ENCODE measurements around the gene CCR2.

Gene CCR2

GRCh38 chr3:46356276-46356675, 2.4 kb downstream of the CCR2 start:
- no peak for DNase-seq

DNA sequence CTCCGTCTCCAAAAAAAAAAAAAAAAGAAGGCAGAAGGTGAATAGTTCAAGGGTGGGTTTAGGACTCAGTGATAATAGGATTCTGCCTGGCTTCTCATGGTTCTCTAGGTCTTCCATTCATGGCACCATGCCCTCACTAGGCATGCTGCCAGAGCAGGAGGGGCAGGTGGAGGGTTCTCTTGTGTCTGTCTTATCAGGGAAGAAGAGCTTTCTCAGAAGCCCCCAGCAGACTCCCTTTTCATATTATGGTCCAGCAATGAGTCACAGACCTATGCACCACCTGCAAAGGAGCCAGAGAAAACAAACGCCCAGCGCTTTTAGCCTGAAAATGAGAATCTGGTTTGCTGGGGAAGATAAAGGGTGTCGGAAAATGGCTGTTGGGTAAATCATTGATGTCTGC, 3.0 kb downstream of the CCR2 start:
- DNase-seq = no peak

- DNase-seq = no peak
Observed at GRCh38 chr3:46358466-46358865, 4.6 kb downstream of the CCR2 start.

GRCh38 chr3:46359733-46360493, 6.0 kb downstream of the CCR2 start:
- peak; percentile 57 for DNase-seq

DNA sequence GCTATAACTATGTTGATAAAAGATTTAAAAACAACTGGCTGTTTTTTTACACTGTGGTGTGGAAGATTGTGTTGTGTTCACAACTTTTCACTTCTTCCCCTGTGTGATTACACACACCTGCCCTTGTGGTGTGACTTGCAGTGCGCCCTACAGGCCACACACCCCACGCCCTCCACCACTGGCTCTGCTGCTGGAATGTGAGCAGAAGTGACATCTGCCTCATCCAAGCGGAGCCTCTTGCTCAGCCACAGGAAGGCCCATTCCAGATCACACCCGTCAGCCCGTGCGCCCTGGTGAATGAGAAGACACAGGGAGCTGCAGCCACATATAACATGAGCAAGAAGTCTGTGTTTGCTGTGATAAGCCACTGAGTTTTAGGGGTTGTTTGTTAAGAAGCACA, 7.0 kb downstream of the CCR2 start:
- DNase-seq = no peak

DNA sequence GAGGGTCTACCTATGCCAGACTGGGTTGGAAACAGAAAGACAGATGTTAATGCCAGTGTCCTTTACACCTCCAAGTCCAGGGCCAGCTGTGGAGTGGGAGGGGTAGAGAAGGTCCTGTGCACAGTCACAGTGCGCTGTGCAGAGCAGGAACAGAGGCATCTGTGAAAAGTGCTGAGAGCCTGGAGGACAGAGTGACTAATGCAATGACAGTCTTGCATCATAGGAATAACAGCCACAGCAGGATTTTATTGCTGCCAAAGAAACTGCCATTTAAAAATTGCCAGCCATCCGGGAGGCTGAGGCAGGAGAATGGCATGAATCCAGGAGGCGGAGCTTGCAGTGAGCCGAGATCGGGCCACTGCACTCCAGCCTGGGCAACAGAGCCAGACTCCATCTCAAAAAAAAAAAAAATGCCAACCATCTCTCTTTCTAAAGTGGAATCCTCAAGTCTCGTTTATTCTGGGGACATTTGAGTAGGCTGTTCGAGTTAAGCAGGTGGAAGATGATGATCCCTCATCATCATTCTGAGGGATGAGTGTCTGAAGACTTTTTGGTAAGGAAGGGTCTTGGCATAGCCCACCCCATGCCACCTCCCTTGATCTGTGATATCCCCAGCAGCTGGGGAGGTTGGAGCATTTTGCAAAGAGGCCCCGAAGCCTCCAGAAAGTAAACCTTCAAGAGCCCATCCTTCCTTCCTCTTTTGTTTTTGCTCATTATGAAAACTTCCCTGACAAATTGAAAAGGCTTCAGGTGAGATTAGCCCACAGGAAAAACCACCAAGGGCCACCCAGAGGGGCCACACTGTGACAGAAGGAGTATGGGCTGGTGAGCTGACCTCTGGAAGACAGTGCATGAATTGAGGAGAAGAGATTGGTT, 7.7 kb downstream of the CCR2 start:
- DNase-seq = no peak

- no peak for DNase-seq
Observed at GRCh38 chr3:46365041-46365440, 11.1 kb downstream of the CCR2 start.

GRCh38 chr3:46365737-46366524, 12.0 kb downstream of the CCR2 start:
- no peak for DNase-seq

GRCh38 chr3:46367811-46368210, 13.9 kb downstream of the CCR2 start:
- no peak for DNase-seq

GRCh38 chr3:46368569-46368968, 14.7 kb downstream of the CCR2 start:
- DNase-seq = no peak

- DNase-seq = no peak
Observed at GRCh38 chr3:46369151-46369550, 15.2 kb downstream of the CCR2 start.

- no peak for DNase-seq
Observed at GRCh38 chr3:46369675-46370132, 15.8 kb downstream of the CCR2 start.

GRCh38 chr3:46370839-46371518, 17.1 kb downstream of the CCR2 start, which contains the start of gene CCR5:
Gene CCR5, plus strand, starts transcription at chr3:46370946. Its CDS starts 1,957 bp downstream, at chr3:46372903.
- DNase-seq = no peak

DNA sequence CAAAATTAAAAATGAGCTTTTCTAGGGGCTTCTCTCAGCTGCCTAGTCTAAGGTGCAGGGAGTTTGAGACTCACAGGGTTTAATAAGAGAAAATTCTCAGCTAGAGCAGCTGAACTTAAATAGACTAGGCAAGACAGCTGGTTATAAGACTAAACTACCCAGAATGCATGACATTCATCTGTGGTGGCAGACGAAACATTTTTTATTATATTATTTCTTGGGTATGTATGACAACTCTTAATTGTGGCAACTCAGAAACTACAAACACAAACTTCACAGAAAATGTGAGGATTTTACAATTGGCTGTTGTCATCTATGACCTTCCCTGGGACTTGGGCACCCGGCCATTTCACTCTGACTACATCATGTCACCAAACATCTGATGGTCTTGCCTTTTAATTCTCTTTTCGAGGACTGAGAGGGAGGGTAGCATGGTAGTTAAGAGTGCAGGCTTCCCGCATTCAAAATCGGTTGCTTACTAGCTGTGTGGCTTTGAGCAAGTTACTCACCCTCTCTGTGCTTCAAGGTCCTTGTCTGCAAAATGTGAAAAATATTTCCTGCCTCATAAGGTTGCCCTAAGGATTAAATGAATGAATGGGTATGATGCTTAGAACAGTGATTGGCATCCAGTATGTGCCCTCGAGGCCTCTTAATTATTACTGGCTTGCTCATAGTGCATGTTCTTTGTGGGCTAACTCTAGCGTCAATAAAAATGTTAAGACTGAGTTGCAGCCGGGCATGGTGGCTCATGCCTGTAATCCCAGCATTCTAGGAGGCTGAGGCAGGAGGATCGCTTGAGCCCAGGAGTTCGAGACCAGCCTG, 17.8 kb downstream of the CCR2 start:
- no peak for DNase-seq

GRCh38 chr3:46372492-46373359, 18.8 kb downstream of the CCR2 start:
- DNase-seq = peak; percentile 34

DNA sequence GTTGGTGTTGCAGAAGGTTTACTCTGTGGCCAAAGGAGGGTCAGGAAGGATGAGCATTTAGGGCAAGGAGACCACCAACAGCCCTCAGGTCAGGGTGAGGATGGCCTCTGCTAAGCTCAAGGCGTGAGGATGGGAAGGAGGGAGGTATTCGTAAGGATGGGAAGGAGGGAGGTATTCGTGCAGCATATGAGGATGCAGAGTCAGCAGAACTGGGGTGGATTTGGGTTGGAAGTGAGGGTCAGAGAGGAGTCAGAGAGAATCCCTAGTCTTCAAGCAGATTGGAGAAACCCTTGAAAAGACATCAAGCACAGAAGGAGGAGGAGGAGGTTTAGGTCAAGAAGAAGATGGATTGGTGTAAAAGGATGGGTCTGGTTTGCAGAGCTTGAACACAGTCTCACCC, 20.8 kb downstream of the CCR2 start:
- DNase-seq = no peak

DNA sequence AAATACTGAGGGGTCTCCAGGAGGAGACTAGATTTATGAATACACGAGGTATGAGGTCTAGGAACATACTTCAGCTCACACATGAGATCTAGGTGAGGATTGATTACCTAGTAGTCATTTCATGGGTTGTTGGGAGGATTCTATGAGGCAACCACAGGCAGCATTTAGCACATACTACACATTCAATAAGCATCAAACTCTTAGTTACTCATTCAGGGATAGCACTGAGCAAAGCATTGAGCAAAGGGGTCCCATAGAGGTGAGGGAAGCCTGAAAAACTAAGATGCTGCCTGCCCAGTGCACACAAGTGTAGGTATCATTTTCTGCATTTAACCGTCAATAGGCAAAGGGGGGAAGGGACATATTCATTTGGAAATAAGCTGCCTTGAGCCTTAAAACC, 21.3 kb downstream of the CCR2 start:
- no peak for DNase-seq

- no peak for DNase-seq
Observed at GRCh38 chr3:46375814-46376213, 21.9 kb downstream of the CCR2 start.

DNA sequence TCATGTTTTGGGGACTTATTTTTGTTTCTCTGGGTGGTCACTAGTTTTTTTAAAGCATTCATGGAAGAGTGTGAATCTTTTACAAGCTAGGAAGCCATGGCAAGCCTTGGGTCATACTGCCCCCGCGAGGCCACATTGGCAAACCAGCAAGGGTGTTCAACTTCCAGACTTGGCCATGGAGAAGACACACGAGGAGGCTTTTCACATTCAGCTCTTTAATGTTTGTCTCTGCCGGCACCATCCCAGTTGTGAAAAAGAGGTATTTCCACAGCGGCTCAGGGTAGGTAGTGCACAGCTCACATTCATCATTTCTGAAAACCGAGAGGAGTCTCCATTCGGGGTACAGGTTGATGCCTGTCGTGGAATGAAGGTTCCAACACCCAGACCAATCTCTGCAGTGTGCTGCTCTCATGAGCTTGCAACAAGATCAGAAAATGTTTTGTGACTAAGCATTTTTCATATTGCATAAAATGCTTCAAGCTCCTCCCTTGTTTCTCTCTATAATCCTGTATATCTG, 24.6 kb downstream of the CCR2 start:
- DNase-seq = no peak

GRCh38 chr3:46380471-46381221, 26.7 kb downstream of the CCR2 start:
- DNase-seq = no peak
